Ureter (tissue), 1 donor: Measurements from ENCODE around the gene EIF5A. TPM values are rescaled to one million over a fixed set of nuclear protein-coding genes. Genes with fewer than 3 reads are reported as not detected.
"Not testable (repeated sequence)": the region's sequence is repeated elsewhere in the genome, so short reads cannot be mapped to it uniquely, and the experiment has no call there.

Experiments used
- DNase-seq: peaks from one replicate; pipeline ENCODE4 v3.0.0-alpha.2; 2020; ENCODE audit warnings: low spot score
- total RNA-seq: library from RNA; stranded (reverse); gene quantifications from one replicate; pipeline ENCODE4 v1.2.4, GENCODE V29; 2023
- donor health status: DM: yes; HTN: yes; CAD: no.

The EIF5A gene
- total RNA-seq, 1 donor from 2014 or later: 425 TPM

DNA sequence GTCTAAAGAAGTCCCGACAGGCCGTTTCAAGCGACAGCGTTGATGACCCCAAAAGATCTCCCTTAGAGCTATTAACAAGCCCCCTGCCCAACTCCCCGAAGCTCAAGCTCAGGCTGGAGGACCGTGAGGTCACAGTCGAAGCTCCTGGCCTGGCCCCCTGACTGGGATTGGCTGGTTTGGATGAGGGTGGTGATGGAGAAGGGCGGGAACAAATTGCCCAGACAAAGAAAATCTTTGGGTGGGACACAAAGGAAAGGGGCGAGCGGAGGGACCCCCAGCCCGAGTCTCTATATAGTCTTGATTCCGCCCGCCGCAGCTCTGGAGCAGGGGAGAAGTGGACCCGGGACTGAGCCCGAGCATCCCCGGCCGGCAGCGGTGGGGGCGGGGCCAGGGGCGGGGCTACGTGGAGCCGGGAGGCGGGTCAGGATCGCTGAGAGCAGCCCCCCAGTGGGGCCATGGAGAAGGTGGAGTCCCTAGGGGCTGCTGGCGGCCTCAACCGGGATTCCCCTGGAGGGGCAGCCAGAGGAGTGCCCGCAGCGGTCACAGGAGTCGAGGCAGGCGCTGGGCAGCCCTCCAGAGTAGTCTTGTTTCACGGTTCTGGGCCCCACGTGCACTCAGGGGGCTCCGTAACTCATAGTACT lies 22.7 kb downstream of the EIF5A start:
- no peak for DNase-seq

DNA sequence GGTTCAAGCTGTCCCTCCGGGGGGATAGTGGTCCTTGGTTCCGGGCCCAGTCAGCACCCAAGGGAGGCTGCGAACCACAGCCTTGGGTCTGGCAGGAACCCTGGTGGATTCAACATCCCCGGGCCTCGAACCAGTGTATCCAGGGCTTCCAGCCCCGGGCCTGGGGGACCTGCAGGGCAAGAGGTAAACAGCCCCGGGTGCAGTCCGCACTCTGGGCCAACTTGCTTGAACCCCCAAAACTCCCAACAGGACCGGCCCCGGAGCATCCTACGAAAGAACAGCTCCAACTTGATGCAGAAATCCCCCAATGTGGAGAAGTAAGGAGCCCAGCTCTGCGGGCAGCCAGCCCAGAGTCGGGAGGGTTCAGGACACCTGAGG lies 23.2 kb downstream of the EIF5A start:
- no peak for DNase-seq

DNA sequence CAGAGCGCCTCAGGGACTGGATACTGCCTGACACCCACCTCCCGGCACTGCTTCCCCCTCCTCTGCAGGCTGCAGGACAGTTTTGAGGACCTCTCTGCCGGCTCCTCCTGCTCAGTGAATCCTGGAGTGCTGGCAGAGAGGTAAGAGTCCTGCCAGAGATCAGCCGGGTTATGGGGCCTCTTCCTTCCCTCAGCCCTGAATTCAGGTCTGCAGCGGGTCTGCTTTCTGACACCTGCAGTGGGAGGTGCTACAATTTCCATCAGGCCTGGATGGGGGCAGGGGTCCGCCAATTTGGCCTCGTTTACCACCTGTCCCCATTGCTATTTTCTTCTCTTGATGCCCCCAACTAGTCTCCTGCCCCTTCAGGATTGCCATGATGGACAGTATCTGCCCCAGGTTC lies 24.7 kb downstream of the EIF5A start:
- no peak for DNase-seq

DNA sequence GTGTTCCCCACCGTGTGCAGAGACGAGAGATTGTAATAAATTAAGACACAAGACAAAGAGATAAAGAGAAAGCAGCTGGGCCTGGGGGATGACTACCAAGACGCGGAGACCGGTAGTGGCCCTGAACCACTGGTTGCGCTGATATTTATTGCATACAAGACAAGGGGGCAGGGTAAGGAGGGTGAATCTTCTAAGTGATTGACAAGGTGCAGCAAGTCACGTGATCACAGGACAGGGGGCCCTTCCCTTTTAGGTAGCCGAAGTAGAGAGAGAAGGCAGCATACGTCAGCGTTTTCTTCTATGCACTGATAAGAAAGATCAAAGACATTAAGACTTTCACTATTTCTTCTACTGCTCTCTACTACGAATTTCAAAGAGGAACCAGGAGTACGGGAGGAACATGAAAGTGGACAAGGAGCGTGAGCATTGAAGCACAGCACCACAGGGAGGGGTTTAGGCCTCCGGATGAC lies 25.2 kb downstream of the EIF5A start:
- not testable (repeated sequence) for DNase-seq

DNA sequence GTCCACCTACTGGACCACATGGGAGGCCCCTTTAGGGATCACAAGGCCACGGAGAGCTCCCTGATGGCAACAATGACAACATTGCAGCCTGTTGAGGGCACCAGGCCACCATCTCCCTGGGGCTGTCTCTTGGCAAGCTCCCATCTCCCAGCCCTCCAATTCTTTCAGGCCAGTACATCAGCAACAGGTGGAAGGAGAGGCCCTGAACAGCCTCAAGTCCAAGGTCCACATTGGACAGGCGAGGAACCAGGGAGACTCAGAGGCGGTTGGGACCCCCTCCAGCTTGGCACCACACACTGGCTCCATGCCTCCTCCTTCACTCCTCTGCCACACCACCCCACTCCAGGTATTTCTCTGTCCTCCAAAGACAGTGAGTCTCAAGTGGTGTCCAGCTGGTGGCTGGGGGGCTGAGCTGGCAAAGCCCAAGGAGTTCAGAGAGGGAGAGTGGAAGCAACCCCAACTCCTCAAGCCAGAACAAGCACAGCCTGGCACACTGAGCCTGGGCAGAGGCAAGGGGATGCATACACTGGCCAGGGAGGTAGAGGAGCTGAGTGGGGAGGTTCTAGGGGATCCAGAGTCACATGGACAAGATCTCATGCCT lies 27.6 kb downstream of the EIF5A start:
- DNase-seq: no peak

DNA sequence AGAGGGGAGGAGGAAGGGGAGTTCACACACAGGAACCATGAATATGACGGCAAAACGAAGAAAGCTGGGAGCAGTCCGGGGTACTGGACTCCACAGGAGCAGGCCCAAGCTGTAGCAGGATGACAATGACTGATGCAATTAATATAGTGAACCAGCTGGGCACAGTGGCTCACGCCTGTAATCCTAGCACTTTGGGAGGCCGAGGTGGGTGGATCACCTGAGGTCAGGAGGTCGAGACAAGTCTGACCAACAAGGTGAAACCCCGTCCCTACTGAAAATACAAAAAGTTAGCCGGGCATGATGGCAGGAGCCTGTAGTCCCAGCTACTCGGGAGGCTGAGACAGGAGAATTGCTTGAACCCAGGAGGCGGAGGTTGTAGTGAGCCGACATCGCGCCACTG lies 28.3 kb downstream of the EIF5A start:
- DNase-seq: not testable (repeated sequence)

DNA sequence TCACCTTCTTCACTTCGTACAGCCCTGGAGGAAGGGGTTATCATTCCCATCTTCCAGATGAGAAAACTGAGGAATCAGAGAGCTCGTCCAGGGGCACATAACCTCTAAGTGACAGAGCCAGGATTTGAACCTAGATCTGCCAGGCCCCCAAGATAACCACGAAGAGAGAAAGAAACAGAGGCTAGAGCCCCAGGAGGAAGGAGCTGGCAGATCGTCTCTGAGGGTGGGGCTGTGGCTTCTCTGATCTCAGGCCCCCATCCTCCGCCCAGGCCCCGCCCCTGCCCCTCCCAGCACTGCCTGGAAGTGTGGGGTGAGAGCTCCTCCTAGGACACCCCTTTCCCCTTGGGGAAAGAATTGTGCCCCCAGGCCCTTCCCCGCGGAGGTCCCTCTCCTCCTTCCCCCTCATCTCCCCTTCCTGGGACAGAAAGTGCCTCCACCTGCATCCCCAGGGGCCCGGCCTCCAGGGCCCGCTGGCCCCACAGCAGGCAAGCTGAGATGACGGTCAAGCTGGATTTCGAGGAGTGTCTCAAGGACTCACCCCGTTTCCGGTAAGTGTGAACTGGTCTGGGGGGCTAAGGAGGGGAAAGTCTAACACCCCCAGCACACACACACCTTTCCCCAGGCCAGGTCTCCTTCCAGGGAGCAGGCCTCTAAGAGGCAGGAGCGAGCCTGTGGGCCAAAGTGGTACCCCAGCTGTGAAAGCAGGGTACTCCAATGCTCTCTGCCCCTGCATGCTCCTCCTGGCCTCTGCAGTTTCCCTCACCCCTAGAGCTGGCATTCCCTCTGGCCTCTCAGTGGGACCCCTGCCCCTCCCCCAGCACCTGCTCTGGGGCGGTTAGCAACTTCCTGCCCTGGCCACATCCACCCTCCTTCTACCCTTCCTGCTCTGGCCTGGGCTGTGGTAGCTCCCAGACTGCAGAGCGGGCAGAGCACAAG lies 29.1 kb downstream of the EIF5A start, which contains the start of gene ACAP1:
ACAP1 (plus strand) TSS at position 290 of the 936 bp plus-strand sequence; CDS start at position 496, 206 bp downstream.
- no peak for DNase-seq

DNA sequence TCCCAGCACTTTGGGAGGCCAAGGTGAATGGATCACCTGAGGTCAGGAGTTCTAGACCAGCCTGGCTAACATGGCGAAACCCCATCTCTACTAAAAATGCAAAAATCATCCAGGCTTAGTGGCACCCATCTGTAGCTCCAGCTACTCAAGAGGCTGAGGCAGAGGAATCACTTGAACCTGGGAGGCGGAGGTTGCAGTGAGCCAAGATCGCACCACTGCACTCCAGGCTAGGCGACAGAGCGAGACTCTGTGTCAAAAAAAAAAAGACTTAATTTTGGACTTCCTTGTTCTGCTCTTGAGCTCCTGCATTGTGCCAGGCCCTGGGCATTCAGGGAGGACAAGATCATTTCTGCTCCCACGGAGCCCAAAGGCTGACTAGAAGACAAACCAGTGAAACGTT lies 30.2 kb downstream of the EIF5A start:
- DNase-seq: not testable (repeated sequence)

DNA sequence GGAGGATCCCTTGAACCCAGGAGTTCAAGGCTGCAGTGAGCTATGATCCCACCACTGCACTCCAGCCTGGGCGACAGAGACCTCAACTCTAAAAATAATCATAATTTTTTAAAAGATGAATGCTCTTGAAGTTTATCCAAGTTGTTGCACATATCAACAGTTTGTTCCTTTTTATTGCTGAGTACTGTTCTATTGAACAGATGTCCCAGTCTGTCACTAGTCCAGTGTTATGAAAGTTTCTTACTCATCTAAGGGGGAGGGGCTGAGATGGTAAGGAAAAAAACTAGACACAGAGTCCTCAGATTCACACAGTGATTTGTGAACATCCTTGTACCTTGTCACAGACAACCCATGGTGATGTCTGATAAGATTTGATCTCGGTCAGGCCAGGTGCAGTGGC lies 32.8 kb downstream of the EIF5A start:
- no peak for DNase-seq

DNA sequence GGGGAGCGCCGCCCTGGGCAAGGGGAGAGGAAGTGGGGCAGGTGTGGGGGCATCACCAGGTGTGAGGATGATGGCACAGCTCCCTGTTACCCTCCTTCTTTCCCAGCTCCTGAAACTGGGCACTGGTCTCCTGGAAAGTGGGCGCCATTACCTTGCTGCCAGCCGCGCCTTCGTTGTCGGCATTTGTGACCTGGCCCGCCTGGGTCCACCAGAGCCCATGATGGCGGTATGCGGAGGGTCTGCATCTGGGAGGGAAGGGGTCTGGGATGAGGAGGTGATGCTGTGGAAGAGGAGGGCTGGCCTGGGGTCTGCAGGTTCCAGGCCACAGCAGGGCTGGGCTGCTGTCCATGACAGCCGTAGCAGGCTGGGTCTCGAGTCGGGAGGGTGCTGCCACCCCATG lies 34.4 kb downstream of the EIF5A start:
- no peak for DNase-seq

DNA sequence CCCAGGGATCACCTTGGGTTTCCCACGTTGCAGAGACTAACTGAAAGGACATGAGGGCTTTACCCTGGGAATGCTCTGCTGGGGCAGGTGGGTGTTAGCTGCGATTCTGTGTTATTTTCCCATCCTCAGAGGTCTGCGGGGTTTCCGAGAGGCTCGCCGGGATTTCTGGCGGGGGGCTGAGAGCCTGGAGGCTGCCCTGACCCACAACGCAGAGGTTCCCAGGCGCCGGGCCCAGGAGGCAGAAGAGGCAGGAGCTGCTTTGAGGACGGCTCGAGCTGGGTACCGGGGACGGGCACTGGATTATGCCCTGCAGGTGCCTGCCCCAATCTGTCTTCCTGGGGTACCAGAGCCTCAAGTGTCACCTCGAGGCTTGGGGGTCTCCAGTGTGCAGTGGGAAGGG lies 35.8 kb downstream of the EIF5A start:
- DNase-seq: no peak

DNA sequence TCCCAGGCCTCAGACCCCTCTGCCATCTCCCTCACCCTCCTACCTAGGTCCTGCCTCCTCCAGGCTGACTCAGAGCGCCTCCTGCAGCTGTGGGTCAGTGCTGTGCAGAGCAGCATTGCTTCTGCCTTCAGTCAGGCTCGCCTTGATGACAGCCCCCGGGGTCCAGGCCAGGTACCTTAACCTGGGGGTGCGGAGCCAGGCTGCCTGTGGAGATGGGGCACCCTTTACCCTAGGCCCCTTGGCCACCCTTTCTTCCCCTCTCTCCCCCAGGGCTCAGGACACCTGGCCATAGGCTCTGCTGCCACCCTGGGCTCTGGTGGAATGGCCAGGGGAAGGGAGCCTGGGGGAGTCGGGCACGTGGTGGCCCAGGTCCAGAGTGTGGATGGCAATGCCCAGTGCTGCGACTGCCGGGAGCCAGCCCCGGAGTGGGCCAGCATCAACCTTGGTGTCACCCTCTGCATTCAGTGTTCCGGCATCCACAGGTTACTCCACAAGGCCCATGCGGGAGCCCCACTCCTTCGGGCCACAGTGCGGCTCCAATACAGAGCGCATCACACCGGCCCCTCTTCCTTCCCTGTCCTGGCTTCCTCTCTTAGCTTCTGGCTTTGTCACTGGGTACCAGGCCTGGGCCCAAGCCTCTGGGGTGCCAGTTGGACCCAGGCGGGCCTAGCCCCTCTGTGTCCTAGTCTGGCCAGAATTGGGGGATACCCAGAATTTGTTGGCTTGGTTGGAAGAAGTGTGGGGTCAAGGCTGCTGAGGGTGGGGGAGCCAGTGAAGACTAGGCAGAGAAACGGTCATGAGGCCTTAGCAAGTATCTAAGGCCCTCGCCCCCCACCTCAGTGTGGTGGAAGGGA lies 39.6 kb downstream of the EIF5A start:
- DNase-seq: no peak

DNA sequence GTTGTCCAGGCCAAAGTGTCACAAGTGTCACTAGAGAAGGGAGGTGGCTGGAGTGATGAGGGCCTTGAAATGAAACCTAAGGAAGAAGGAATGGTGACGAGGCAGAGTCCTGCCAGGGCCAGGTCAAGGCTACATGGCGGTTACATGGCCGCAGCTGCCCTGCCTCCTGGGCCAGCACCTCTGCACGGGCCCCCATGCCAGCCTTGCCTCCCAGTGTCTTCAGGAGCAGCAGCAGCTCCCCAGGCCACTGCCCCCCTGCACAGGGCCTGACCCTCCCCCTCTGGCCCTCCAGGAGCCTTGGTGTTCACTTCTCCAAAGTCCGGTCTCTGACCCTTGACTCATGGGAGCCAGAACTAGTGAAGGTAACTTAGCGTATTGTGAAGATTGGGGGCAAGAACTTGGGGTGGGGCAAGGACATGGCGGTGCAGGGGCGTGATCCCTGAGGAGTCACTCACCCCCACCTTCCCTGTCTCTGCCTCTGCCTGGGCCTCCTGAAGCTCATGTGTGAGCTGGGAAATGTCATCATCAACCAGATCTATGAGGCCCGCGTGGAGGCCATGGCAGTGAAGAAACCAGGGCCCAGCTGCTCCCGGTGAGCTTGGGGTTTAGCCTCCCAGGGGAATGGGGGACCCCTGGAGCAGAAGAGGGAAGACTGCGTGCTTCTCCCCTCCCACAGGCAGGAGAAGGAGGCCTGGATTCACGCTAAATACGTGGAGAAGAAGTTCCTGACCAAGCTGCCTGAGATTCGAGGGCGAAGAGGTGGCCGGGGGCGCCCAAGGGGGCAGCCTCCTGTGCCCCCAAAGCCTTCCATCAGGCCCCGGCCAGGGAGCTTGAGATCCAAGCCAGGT lies 40.4 kb downstream of the EIF5A start:
- DNase-seq: no peak

DNA sequence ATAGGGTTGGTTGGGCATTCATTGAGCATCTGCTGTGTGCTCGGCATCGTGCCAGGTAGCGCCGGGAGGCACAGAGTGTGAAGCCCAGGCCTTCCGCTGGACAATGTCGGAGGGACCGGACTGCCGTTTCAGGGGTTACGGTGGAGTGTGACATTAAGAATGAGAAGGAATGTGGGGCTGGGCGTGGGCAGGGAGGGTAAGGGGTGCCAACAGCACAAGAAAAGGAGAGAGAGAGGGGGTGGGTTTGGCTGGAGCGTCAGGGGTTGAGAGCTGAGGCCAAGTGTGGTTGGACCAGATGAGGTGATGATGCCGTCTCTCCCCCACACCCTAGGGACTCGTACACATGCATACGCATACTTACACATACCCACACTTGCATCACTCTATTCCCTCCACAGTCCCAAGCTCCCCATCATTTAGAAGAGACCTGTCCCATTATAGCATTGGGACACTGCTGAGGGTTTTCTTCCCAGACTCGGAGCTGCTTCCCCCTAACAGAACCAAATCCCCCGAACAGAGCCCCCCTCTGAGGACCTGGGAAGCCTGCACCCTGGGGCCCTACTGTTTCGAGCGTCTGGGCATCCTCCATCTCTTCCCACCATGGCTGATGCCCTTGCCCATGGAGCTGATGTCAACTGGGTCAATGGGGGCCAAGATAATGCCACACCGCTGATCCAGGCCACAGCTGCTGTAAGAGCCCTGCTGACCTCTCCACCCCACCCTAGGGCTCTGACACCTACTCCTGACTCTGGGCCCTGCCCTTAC lies 41.2 kb downstream of the EIF5A start:
- DNase-seq: no peak

DNA sequence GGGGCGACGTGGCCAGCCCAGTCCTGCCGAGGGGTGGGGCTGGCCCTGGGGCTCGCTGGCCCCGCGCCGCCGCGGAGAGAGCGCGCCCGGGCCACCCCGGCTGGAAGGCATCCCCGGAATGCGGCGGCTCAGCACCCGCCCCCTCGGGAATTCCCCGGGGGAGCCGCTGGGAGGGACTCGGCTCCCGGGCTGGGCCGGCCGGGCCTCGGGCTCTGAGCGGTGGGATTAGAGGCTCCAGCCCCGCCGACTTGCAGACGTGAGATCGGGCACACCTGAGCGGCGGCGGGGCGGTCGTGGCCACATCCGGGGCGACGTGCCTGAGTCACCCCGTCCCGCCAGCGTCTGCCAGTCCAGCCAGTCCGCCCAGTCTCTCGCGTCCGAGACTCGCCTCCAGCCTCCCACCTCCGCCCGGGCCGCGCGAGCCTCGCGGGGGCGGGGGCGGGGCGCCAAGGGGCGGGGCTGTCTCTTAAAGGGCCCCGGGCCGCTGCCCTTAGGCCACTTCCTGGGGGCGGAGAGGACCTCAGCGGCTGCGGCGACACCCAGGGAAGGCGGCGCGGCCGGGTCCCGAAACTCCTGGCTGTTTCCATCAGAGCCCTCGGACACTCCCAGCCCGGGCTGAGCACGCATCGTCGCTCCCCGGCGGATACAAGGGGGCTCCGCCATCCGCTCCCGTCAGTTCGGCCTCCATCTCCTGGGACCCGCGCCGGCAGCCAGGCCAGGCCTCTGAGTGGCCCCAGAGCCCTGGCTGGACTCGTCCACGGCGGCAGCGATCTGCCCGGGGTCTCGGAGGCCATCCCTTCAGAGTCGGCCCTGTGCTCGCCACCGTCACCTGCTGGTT lies 44.5 kb downstream of the EIF5A start, which contains the start of gene KCTD11:
KCTD11 (plus strand) TSS at position 498 of the 838 bp plus-strand sequence.
- DNase-seq: peak; percentile 95

DNA sequence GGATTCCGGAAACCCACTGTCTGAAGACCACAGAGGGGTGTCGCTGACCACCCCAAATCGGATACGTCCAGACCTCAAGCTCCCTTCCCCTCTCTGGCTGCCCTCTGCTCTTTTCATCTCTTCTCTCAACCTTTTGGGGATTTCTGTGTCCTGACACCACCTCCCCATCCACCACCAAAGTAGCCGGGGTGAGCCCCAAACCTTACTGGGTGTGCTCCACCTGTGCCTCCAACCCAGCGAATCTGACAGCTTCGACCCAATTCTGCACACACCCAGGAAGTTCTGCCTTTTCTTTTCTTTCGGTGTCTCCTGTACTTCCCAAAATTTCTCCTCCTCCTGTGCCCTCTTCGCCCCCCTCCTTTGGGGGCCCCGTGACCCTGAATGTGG lies 45.1 kb downstream of the EIF5A start:
- DNase-seq: no peak

DNA sequence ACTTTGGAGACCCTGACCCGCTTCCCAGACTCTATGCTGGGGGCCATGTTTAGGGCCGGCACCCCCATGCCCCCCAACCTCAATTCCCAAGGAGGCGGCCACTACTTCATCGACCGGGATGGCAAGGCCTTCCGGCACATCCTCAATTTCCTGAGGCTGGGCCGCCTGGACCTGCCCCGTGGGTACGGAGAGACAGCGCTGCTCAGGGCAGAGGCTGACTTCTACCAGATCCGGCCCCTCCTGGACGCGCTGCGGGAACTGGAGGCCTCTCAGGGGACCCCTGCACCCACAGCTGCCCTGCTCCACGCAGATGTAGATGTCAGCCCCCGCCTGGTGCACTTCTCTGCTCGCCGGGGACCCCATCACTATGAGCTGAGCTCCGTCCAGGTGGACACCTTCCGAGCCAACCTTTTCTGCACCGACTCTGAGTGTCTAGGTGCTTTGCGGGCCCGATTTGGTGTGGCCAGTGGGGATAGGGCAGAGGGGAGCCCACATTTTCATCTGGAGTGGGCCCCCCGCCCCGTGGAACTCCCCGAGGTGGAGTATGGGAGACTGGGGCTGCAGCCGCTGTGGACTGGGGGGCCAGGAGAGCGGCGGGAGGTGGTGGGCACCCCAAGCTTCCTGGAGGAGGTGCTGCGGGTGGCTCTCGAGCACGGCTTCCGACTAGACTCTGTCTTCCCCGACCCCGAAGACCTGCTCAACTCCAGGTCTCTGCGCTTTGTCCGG lies 45.6 kb downstream of the EIF5A start:
- no peak for DNase-seq

DNA sequence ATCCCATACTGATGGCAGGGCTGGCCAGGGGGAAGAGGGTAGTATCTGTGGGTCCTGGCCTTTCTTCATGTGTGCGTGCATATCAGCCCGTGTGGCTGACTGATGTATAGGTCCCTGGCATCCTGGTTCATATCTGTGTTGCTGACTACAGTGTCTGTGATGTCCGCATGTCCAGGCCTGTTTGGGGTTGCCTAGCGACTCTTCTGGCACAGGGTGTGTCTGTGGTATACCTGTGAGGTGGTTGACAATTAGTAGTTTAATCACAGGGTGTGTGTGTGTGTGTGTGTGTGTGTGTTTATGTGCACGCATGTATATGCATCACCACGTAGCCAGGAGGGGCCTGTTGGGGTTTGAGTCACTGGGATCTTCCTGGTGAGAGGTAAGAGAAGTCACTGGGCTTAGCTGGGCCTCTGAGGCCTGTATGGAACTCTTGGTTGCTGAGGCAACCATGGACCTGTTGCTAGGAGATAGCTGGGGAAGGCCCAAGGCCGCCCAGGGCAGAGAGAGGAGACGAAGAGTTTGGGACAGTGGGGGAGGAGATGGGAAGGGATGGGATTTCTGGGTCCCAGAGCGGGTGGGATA lies 46.9 kb downstream of the EIF5A start:
- DNase-seq: peak; percentile 84
